Measurements from ENCODE around the gene MTCL3.

MTCL3 gene

GRCh38 chr6:127494240-127494767, 24.8 kb downstream of the MTCL3 start:
- no peak overlapping the region for H3K4me2 ChIP-seq (ENCODE audit: control insufficient read depth, extremely low read depth, insufficient read depth, low read depth, low read length)
- no peak overlapping the region for H3K27ac ChIP-seq (ENCODE audit: control insufficient read depth, insufficient read depth, low read length)
- H3K4me3 ChIP-seq (ENCODE audit: control insufficient read depth in 2 of 3, extremely low read depth in 1 of 3, insufficient read depth in 2 of 3, low read depth in 1 of 3, low read length in 3 of 3), result no peak overlapping the region
- H3K9ac ChIP-seq (ENCODE audit: control insufficient read depth, extremely low read depth, insufficient read depth, low read length), result no peak overlapping the region
- H3K4me1 ChIP-seq (ENCODE audit: control insufficient read depth, extremely low read depth, insufficient read depth, low read length), result no peaks in the 10 kb centered on the region
- no peak overlapping the region for H2AFZ ChIP-seq (ENCODE audit: control insufficient read depth, low read length)
- FAIRE-seq, result no peak
- no peaks in the 10 kb centered on the region for H3K27me3 ChIP-seq (ENCODE audit: control insufficient read depth, extremely low read depth, insufficient read depth, low read length)
- DNase-seq (ENCODE audit: low read depth, low spot score), result no peak
- dilution Hi-C loops (cut with MboI; ENCODE audit: extremely low pct_ligation_motif_present, low sequenced_read_pairs), result no loop called here
- TF ChIP-seq CTCF (optimal IDR thresholded peaks at IDR 0.05 in 1 of 3, IDR thresholded peaks at IDR 0.05 in 1 of 3, conservative IDR thresholded peaks at IDR 0.05 in 1 of 3; ENCODE audit: extremely low read depth in 1 of 3, insufficient read depth in 2 of 3, low read length in 3 of 3), result no peak
- no peak for TF ChIP-seq EZH2 (IDR thresholded peaks at IDR 0.05; ENCODE audit: low read length)
- no peaks in the 10 kb centered on the region for H3K36me3 ChIP-seq (ENCODE audit: control insufficient read depth in 2 of 2, extremely low read depth in 1 of 2, insufficient read depth in 2 of 2, low read length in 2 of 2)
- no peaks in the 10 kb centered on the region for H3K9me1 ChIP-seq (ENCODE audit: control insufficient read depth, extremely low read depth, insufficient read depth, low read length)
- H3K9me3 ChIP-seq (ENCODE audit: control insufficient read depth, low read depth, low read length), result no peaks in the 10 kb centered on the region
- H3K79me2 ChIP-seq (ENCODE audit: control insufficient read depth, insufficient read depth, low read length), result no peaks in the 10 kb centered on the region
- H4K20me1 ChIP-seq (ENCODE audit: control insufficient read depth, extremely low read depth, insufficient read depth, low read length), result no peaks in the 10 kb centered on the region

GRCh38 chr6:127489248-127489647, 29.9 kb downstream of the MTCL3 start:
- Histone ChIP-seq H3K4me3 (ENCODE audit: control insufficient read depth in 2 of 3, extremely low read depth in 1 of 3, insufficient read depth in 2 of 3, low read depth in 1 of 3, low read length in 3 of 3) (no peak overlapping the region), H3K36me3 (ENCODE audit: control insufficient read depth in 2 of 2, extremely low read depth in 1 of 2, insufficient read depth in 2 of 2, low read length in 2 of 2) (no peaks in the 10 kb centered on the region), H3K27me3 (ENCODE audit: control insufficient read depth, extremely low read depth, insufficient read depth, low read length) (no peaks in the 10 kb centered on the region), H3K4me1 (ENCODE audit: control insufficient read depth, extremely low read depth, insufficient read depth, low read length) (no peaks in the 10 kb centered on the region), H3K4me2 (ENCODE audit: control insufficient read depth, extremely low read depth, insufficient read depth, low read depth, low read length) (no peak overlapping the region), H3K9ac (ENCODE audit: control insufficient read depth, extremely low read depth, insufficient read depth, low read length) (no peak overlapping the region), H3K27ac (ENCODE audit: control insufficient read depth, insufficient read depth, low read length) (no peak overlapping the region), H2AFZ (ENCODE audit: control insufficient read depth, low read length) (no peak overlapping the region), H3K79me2 (ENCODE audit: control insufficient read depth, insufficient read depth, low read length) (no peaks in the 10 kb centered on the region), H4K20me1 (ENCODE audit: control insufficient read depth, extremely low read depth, insufficient read depth, low read length) (no peaks in the 10 kb centered on the region), H3K9me1 (ENCODE audit: control insufficient read depth, extremely low read depth, insufficient read depth, low read length) (no peaks in the 10 kb centered on the region), H3K9me3 (ENCODE audit: control insufficient read depth, low read depth, low read length) (no peaks in the 10 kb centered on the region)
- no peak for FAIRE-seq
- DNase-seq (ENCODE audit: low read depth, low spot score), result no peak
- TF ChIP-seq EZH2 (IDR thresholded peaks at IDR 0.05; ENCODE audit: low read length), result no peak
- TF ChIP-seq CTCF (optimal IDR thresholded peaks at IDR 0.05 in 1 of 3, IDR thresholded peaks at IDR 0.05 in 1 of 3, conservative IDR thresholded peaks at IDR 0.05 in 1 of 3; ENCODE audit: extremely low read depth in 1 of 3, insufficient read depth in 2 of 3, low read length in 3 of 3), result no peak
- dilution Hi-C loops (cut with MboI; ENCODE audit: extremely low pct_ligation_motif_present, low sequenced_read_pairs), result no loop called here

Measured in keratinocyte (primary cell).